ENCODE data around the gene DNAJA2. TPM values are rescaled to one million over a fixed set of nuclear protein-coding genes. Genes with fewer than 3 reads are reported as not detected.

The DNAJA2 gene
- total RNA-seq (2022; extraction: Qiagen RNA extraction; ENCODE audit: low read depth): 70.3 to 81.6 TPM (median 75.8 TPM) in 5 replicates

GRCh38 chr16:46973207-46973995 lies at the start of gene DNAJA2:
DNAJA2 (minus strand) TSS chr16:46973674; CDS start chr16:46973572, 102 bp downstream.

Other genes starting within 250 kb of the DNAJA2 start
- 0.06 to 0.13 TPM in 2 of 5 replicates, not detected in the others for gene MYLK3, start 225.3 kb downstream of the DNAJA2 start, total RNA-seq (2022; extraction: Qiagen RNA extraction; ENCODE audit: low read depth)
- gene C16orf87, start 142.5 kb downstream of the DNAJA2 start, total RNA-seq (2022; extraction: Qiagen RNA extraction; ENCODE audit: low read depth): 5.4 to 11.4 TPM (median 6.3 TPM) in 5 replicates
- 7.2 to 15.3 TPM (median 13.2 TPM) in 5 replicates for gene GPT2, start 89.3 kb downstream of the DNAJA2 start, total RNA-seq (2022; extraction: Qiagen RNA extraction; ENCODE audit: low read depth)
- 81.1 to 100 TPM (median 87.2 TPM) in 5 replicates for gene NETO2, start 170.3 kb upstream of the DNAJA2 start, total RNA-seq (2022; extraction: Qiagen RNA extraction; ENCODE audit: low read depth)

Data from A549 treated with ZK216348 at 1 μM for 4 hours (cell line).